Small intestine (tissue), 7 donors: ENCODE data around the gene REV1. TPM values are rescaled to one million over a fixed set of nuclear protein-coding genes. Genes with fewer than 3 reads are reported as not detected.
"Not testable (repeated sequence)": the region's sequence is repeated elsewhere in the genome, so short reads cannot be mapped to it uniquely, and the experiment has no call there.

Experiments
- DNase-seq, 2 donors: peaks; one replicate each; pipeline versions ENCODE4 v3.0.0 to v3.0.0-alpha.2; 2013
- FAIRE-seq: peaks from 2 replicates; lab custom pipeline; 2012; peaks lifted over from hg19 to GRCh38; lab: Jason Lieb, UNC
- H3K27ac ChIP-seq, 3 donors: one replicate each; pipeline ENCODE4 v1.5.1; 2013; ENCODE audit warnings: low read length in 2 of 3, mild to moderate bottlenecking in 2 of 3, control low read depth in 1 of 3, inconsistent platforms in 1 of 3, low read depth in 1 of 3, moderate library complexity in 1 of 3
- H3K27me3 ChIP-seq, 3 donors: one replicate each; pipeline ENCODE4 v1.6.1; 2013; ENCODE audit warnings: low read length in 3 of 3, inconsistent platforms in 1 of 3; ENCODE audit not compliant: control insufficient read depth in 3 of 3, insufficient read depth in 3 of 3
- H3K36me3 ChIP-seq, 3 donors: one replicate each; pipeline ENCODE4 v1.6.1; 2013; ENCODE audit warnings: low read length in 3 of 3, inconsistent platforms in 1 of 3, low read depth in 1 of 3, mild to moderate bottlenecking in 1 of 3, moderate library complexity in 1 of 3; ENCODE audit not compliant: control insufficient read depth in 3 of 3, insufficient read depth in 2 of 3
- H3K4me1 ChIP-seq, 3 donors: one replicate each; pipeline ENCODE4 v1.6.1; 2013; ENCODE audit warnings: low read length in 2 of 3, inconsistent platforms in 1 of 3, low read depth in 1 of 3, mild to moderate bottlenecking in 1 of 3, moderate library complexity in 1 of 3; ENCODE audit not compliant: control insufficient read depth in 3 of 3, insufficient read depth in 2 of 3
- H3K4me3 ChIP-seq, 3 donors: one replicate each; pipeline ENCODE4 v1.5.1; 2013; ENCODE audit warnings: low read length in 3 of 3, control low read depth in 1 of 3, inconsistent platforms in 1 of 3, low read depth in 1 of 3, mild to moderate bottlenecking in 1 of 3, moderate library complexity in 1 of 3
- H3K9me3 ChIP-seq, 2 donors: one replicate each; pipeline ENCODE4 v1.6.1; 2013; ENCODE audit warnings: low read depth in 1 of 2, low read length in 1 of 2; ENCODE audit not compliant: control insufficient read depth in 2 of 2, insufficient read depth in 1 of 2
- WGBS, 3 donors: extraction: QIAGEN DNeasy Blood & Tissue Kit; methylation state at CpG; one replicate each; pipeline ENCODE4 v1.1.7; 2013; 5-methylcytosine and 5-hydroxymethylcytosine counted together
- polyA plus RNA-seq, 4 donors: library from polyadenylated mRNA; stranded (reverse) in 3 of 4; unstranded in 1 of 4; fragments of 200-250 nt in 3 of 4; fragments of 120-200 nt in 1 of 4; gene quantifications; one replicate each; pipeline versions ENCODE4 v1.2.1 to v1.2.3, GENCODE V29; 2013
- donor health status: healthy with polysubstance abuse.
- donor health status: control.
- donor health status: control.
- donor health status: Bipolar disorder and iron deficiency.
- donor health status: healthy.

REV1 gene
- polyA plus RNA-seq, 4 donors: 9.7 to 40.1 (median 17.8) TPM

- H3K27me3 ChIP-seq: no peaks in the 10 kb centered on the region
- WGBS, 3 donors: 88 to 100% (median 95%) methylated on average over 2 of the region's 2 CpGs
- no peak for DNase-seq
- peaks cover 0 to 5% (median 2%) of the 10 kb centered on the region in 3 donors for H3K36me3 ChIP-seq
- H3K27ac ChIP-seq: peak overlapping the region in 1 of 3 donors; percentile 28
- H3K9me3 ChIP-seq: no peaks in the 10 kb centered on the region
- H3K4me3 ChIP-seq: no peak overlapping the region
- H3K4me1 ChIP-seq: peaks cover 2 to 13% (median 7%) of the 10 kb centered on the region in 3 donors
- no peak for FAIRE-seq
These were observed 8.3 kb downstream of the REV1 start for GRCh38 chr2:99481527-99481926.

GRCh38 chr2:99480390-99480789 lies 9.4 kb downstream of the REV1 start:
- Histone ChIP-seq H3K36me3 (peaks cover 0 to 2% (median 2%) of the 10 kb centered on the region in 3 donors), H3K27me3 (no peaks in the 10 kb centered on the region), H3K27ac (no peak overlapping the region), H3K4me3 (no peak overlapping the region), H3K9me3 (no peaks in the 10 kb centered on the region), H3K4me1 (peaks cover 2 to 10% (median 7%) of the 10 kb centered on the region in 3 donors)
- 45 to 59% (median 55%) methylated on average over 1 of the region's 1 CpG for WGBS, 3 donors
- FAIRE-seq: no peak
- no peak for DNase-seq

- Histone ChIP-seq H3K9me3 (no peaks in the 10 kb centered on the region), H3K36me3 (peaks cover 0 to 2% (median 2%) of the 10 kb centered on the region in 3 donors), H3K4me1 (peaks cover 2 to 10% (median 7%) of the 10 kb centered on the region in 3 donors), H3K27me3 (no peaks in the 10 kb centered on the region), H3K27ac (no peak overlapping the region), H3K4me3 (no peak overlapping the region)
- FAIRE-seq: no peak
- WGBS, 3 donors: 53 to 72% (median 68%) methylated on average over 5 of the region's 5 CpGs
- DNase-seq: no peak
These were observed 11.2 kb downstream of the REV1 start for GRCh38 chr2:99478632-99479031.

- DNase-seq: no peak
- no peak overlapping the region for H3K27ac ChIP-seq
- 94 to 99% (median 95%) methylated on average over 6 of the region's 6 CpGs for WGBS, 3 donors
- no peak for FAIRE-seq
- H3K4me3 ChIP-seq: no peak overlapping the region
- no peaks in the 10 kb centered on the region for H3K27me3 ChIP-seq
- peaks cover 2 to 10% (median 3%) of the 10 kb centered on the region in 3 donors for H3K4me1 ChIP-seq
- no peaks in the 10 kb centered on the region for H3K9me3 ChIP-seq
- H3K36me3 ChIP-seq: peaks cover 0 to 2% (median 2%) of the 10 kb centered on the region in 3 donors
These were observed 12.8 kb downstream of the REV1 start for GRCh38 chr2:99477054-99477453.

GRCh38 chr2:99476629-99477028 lies 13.2 kb downstream of the REV1 start:
- Histone ChIP-seq H3K4me1 (peaks cover 0 to 8% (median 2%) of the 10 kb centered on the region in 3 donors), H3K4me3 (no peak overlapping the region), H3K36me3 (peaks cover 0 to 2% (median 2%) of the 10 kb centered on the region in 3 donors), H3K27me3 (no peaks in the 10 kb centered on the region), H3K27ac (no peak overlapping the region), H3K9me3 (no peaks in the 10 kb centered on the region)
- 95 to 96% (median 96%) methylated on average over 3 of the region's 3 CpGs for WGBS, 3 donors
- FAIRE-seq (no peak), DNase-seq (no peak)

GRCh38 chr2:99475095-99475494 lies 14.7 kb downstream of the REV1 start:
- H3K27me3 ChIP-seq, H3K9me3 ChIP-seq, H3K36me3 ChIP-seq, FAIRE-seq, H3K4me1 ChIP-seq, H3K4me3 ChIP-seq, H3K27ac ChIP-seq, DNase-seq: not testable (repeated sequence)
- 81 to 95% (median 86%) methylated on average over 4 of the region's 4 CpGs for whole genome bisulfite sequencing, 3 donors

- no peak for FAIRE-seq
- Histone ChIP-seq H3K27ac (no peak overlapping the region), H3K36me3 (peaks cover 0 to 2% (median 0%) of the 10 kb centered on the region in 3 donors), H3K4me1 (peaks cover 2 to 7% (median 6%) of the 10 kb centered on the region in 3 donors), H3K9me3 (no peaks in the 10 kb centered on the region), H3K27me3 (no peaks in the 10 kb centered on the region), H3K4me3 (no peak overlapping the region)
- DNase-seq: no peak
- 58 to 71% (median 63%) methylated on average over 2 of the region's 2 CpGs for WGBS, 3 donors
These were observed 16.2 kb downstream of the REV1 start for GRCh38 chr2:99473518-99474083.

- WGBS, 3 donors: 84 to 92% (median 85%) methylated on average over 1 of the region's 1 CpG
These were observed 17.2 kb downstream of the REV1 start for GRCh38 chr2:99472600-99472960.

More at GRCh38 chr2:99472600-99472960, 17.2 kb downstream of the REV1 start:
- Histone ChIP-seq H3K36me3 (peaks cover 0 to 2% (median 0%) of the 10 kb centered on the region in 3 donors), H3K27ac (no peak overlapping the region), H3K4me3 (no peak overlapping the region), H3K9me3 (no peaks in the 10 kb centered on the region), H3K27me3 (no peaks in the 10 kb centered on the region), H3K4me1 (peaks cover 0 to 6% (median 0%) of the 10 kb centered on the region in 3 donors)
- DNase-seq (no peak), FAIRE-seq (no peak)
